GM19240 (cell line): Measurements from ENCODE around the gene HID1.
A peak's percentile ranks its signal among the peaks of the same experiment; 100 is the strongest.
"Not testable (repeated sequence)": the region's sequence is repeated elsewhere in the genome, so short reads cannot be mapped to it uniquely, and the experiment has no call there.

ENCODE experiments used
- DNase-seq: peaks from one replicate; pipeline ENCODE4 v3.0.0; 2011; ENCODE audit warnings: low spot score; ENCODE audit not compliant: insufficient read length

HID1 gene

DNA sequence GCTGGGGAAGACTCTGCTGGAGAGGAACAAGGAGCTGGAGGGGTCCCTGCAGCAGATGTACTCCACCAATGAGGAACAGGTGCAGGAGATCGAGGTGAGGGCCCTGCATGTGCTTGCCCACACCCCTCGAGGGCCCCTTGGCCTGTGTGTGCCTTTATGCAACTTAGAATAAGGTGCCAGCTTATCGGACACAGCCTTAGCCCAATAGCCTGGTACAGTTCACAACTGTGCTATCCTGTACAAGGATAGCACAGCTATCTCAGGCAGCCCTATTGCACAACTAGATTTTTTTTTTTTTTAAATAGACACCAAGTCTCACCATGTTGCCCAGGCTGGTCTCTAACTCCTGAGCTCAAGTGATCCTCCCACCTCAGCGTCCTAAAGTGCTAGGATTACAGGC lies 27.0 kb upstream of the HID1 start:
- DNase-seq: no peak

DNA sequence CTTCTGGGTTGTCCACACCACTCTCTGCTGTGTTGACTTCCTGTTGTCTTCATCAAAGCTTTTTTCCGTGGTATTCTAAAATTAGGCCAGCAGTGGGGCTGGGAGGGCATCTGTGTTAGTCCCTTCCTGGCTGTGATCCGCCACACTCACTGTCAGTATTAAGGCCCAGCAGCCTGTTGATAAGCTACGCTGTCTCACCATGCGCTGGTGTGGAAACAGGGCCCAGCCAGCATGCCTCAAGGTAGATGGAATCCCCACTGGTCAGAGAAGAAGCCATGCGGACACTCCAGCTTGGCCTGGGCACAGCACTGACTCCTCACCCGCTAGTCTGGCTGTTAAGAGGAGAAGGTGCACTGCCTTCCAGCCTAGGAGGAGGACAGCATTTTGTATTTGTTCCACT lies 26.2 kb upstream of the HID1 start:
- DNase-seq: no peak

GRCh38 chr17:74995847-74996246 lies 23.3 kb upstream of the HID1 start:
- DNase-seq: no peak

DNA sequence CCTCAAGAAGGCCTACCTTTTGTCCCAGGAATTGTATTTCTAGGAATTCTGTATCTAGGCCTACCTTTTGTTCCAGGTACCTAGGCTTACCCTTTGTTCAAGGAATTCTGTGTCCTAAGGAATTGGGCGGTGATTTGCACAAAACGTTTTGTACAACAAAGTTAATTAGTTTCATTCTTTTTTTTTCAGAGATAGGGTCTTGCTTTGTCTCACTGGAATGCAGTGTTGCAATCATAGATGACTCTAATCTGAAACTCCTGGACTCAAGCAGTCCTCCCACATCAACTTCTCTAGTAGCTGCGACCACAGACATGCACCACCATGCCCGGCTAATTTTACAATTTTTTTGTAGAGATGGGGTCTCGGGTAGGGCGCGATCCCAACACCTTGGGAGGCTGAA lies 21.9 kb upstream of the HID1 start:
- no peak for DNase-seq

- no peak for DNase-seq
Measured at GRCh38 chr17:74992223-74992622, 19.7 kb upstream of the HID1 start.

DNA sequence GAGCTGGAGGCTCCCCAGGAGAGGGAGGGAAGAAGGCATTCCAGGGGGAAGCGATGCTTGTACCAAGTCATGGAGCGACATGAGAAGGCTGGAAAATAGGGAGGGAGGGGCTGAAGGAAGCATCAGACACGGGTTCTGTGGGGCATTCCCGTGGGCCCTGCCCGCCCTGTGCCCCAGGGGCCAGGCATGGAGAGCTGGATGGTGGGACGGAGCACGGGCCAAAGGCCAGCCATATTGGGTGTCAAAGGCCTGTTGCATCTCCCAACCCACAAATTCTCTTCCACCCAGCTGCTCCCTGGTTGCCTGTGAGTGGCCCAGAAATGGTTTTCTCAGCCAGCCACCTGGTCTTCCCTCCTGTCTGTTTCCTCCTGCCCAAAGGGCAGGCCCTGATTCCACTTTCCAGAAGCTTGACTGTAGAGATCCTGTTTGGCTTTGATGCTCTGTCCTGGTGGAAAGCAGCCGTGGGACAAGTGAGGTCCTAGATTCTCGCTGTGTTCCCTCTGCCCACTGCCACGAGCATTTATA lies 18.1 kb upstream of the HID1 start:
- DNase-seq: no peak

GRCh38 chr17:74987909-74988711 lies 15.6 kb upstream of the HID1 start:
- DNase-seq: no peak

- peak; percentile 92 for DNase-seq
Measured at GRCh38 chr17:74987418-74987908, 14.9 kb upstream of the HID1 start, which contains the start of gene CDR2L. CDR2L (plus strand) TSS chr17:74987632; CDS start chr17:74988044, 412 bp downstream.

- no peak for DNase-seq
Measured at GRCh38 chr17:74986206-74986576, 13.6 kb upstream of the HID1 start.

GRCh38 chr17:74982663-74983313 lies 10.2 kb upstream of the HID1 start:
- DNase-seq: not testable (repeated sequence)

- DNase-seq: no peak
Measured at GRCh38 chr17:74981979-74982662, 9.6 kb upstream of the HID1 start.

GRCh38 chr17:74981318-74981978 lies 8.9 kb upstream of the HID1 start:
- DNase-seq: no peak

DNA sequence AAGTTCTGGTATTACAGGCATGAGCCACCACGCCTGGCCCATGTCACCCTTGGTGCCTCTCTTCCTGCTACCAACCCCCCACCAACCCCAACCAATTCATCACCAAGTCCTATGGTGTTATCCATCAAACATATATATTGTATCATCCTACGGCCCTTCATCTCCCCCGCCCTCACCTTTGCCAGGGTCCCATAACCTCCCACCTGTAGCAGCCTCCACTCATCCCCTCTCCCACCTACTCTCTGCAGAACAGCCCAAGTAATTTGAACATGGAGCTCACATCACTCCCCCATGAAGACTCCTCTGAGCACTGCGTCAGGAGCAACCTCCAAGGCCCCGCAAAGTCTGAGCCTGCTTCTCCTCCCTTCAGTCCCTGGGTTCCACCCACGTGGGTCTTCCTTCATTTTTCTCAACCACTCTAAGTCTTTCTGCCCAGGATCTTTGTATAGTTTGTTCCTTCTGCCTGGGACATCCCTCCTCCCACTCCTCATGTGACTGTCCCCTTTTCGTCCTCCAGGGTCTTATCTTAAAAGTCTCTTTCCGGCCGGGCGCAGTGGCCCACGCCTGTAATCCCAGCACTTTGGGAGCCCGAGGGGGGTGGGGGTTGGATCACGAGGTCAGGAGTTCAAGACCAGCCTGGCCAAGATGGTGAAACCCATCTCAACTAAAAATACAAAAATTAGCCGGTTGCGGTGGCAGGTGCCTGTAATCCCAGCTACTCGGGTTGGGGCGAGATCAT lies 7.0 kb upstream of the HID1 start:
- DNase-seq: no peak

- no peak for DNase-seq
Measured at GRCh38 chr17:74978240-74978639, 5.7 kb upstream of the HID1 start.

DNA sequence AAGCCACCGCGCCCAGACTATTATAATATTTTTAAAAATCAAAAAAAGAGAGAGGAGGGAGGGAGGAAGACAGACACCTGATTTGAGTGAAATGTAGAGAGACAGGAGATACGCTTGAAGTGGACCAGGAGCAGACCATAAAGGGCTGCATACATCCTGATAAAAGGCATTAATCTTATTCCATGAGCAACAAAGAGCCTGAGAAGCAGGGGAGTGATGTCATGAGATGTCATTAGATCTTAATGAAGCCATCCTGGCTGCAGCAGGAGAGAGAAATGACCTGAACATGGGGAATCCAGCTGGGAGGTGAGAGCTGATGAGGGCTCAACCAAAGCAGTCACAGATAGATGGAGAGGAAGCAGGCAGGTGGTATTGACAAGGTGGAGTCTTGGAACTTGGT lies 5.2 kb upstream of the HID1 start:
- DNase-seq: no peak

GRCh38 chr17:74975943-74976342 lies 3.4 kb upstream of the HID1 start:
- DNase-seq: no peak

DNA sequence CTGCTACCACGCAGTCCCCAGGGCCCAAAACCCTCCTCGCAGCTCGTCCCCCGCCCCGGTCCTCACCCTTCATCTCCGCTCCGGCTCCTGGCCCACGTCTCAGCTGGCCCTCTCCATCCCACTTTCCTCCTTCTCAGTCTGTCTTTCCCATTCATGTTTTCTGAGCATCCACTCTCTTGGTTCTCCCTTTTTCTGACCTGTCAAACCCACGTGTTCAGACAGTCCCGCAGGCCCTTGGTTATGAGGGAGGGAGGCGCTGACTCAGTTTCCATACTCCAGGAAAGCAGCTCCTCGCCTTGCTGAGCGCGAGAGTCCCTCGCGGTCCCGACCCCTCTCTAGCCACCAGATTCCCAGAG lies 392 bp upstream of the HID1 start:
- DNase-seq: no peak

DNA sequence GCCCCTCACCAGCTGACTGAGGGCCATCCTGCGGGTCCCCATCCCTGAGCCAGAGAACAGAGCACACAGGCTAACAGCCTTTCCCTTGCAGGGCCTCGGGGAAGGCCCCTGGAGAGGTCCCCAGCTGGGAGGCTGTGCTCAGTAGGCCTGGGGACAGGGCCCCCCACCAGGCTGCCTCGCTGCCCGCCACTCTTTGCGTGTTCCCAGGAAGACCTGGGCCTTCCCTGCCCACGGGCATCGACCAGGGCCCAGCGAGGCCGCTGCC lies 785 bp downstream of the HID1 start:
- DNase-seq: no peak

- DNase-seq: no peak
Measured at GRCh38 chr17:74971069-74971841, 1.3 kb downstream of the HID1 start.

GRCh38 chr17:74970395-74970794 lies 2.2 kb downstream of the HID1 start:
- DNase-seq: no peak
